GM23338 (cell line): Measurements from ENCODE around the gene CDC42BPA. TPM values are rescaled to one million over a fixed set of nuclear protein-coding genes. Genes with fewer than 3 reads are reported as not detected.

Experiments used
- ATAC-seq: fragments of 200-7000 bp; cut with Tn5 transposase; 3 replicates; pipeline ENCODE4 v1.9.1; 2020
- DNase-seq: peaks from one replicate; pipeline ENCODE4 v3.0.0-alpha.2; 2015; ENCODE audit warnings: low spot score
- H2AFZ ChIP-seq: fragments of 200-600 bp; sonication (generic); 2 replicates; pipeline ENCODE4 v1.8.0; 2016; ENCODE audit warnings: antibody characterized with exemption, mild to moderate bottlenecking, moderate library complexity
- H3F3A ChIP-seq: fragments of 200-600 bp; sonication (generic); replicated peaks from 2 replicates; pipeline ENCODE4 v1.8.0; 2017; ENCODE audit warnings: antibody characterized with exemption, mixed run types, low read depth
- H3K27ac ChIP-seq: fragments of 200-600 bp; sonication (generic); 2 replicates; pipeline ENCODE4 v1.6.1; 2016; ENCODE audit warnings: low read depth
- H3K27me3 ChIP-seq: fragments of 200-600 bp; sonication (generic); 2 replicates; pipeline ENCODE4 v1.8.0; 2016; ENCODE audit warnings: mild to moderate bottlenecking, mixed run types, moderate library complexity; ENCODE audit not compliant: insufficient read depth
- H3K36me3 ChIP-seq: fragments of 200-600 bp; sonication (generic); 2 replicates; pipeline ENCODE4 v1.8.0; 2016; ENCODE audit warnings: mild to moderate bottlenecking; ENCODE audit not compliant: insufficient read depth
- H3K4me1 ChIP-seq: fragments of 200-600 bp; sonication (generic); 2 replicates; pipeline ENCODE4 v1.8.0; 2016; ENCODE audit warnings: mild to moderate bottlenecking, moderate library complexity; ENCODE audit not compliant: insufficient read depth
- H3K4me2 ChIP-seq: fragments of 200-600 bp; sonication (generic); 2 replicates; pipeline ENCODE4 v1.7.1; 2017; ENCODE audit warnings: mixed run types
- H3K4me3 ChIP-seq: fragments of 200-600 bp; sonication (generic); 2 replicates; pipeline ENCODE4 v1.6.1; 2016; ENCODE audit warnings: mixed run types
- H3K79me2 ChIP-seq: fragments of 200-600 bp; sonication (generic); replicated peaks from 2 replicates; pipeline ENCODE4 v1.8.0; 2017; ENCODE audit warnings: mild to moderate bottlenecking; ENCODE audit not compliant: insufficient read depth
- H3K9me2 ChIP-seq: fragments of 200-600 bp; sonication (generic); 2 replicates; pipeline ENCODE4 v1.8.0; 2017; ENCODE audit not compliant: insufficient read depth
- H4K20me1 ChIP-seq: fragments of 200-600 bp; sonication (generic); replicated peaks from 2 replicates; pipeline ENCODE4 v1.8.0; 2017; ENCODE audit warnings: mild to moderate bottlenecking; ENCODE audit not compliant: insufficient read depth
- H3K27ac Mint-ChIP-seq: 2 replicates; pipeline ENCODE4 v1.8.0; 2020; ENCODE audit warnings: inconsistent platforms, mild to moderate bottlenecking, moderate library complexity, mixed read lengths
- H3K27me3 Mint-ChIP-seq: 3 replicates; pipeline ENCODE4 v1.8.0; 2022; ENCODE audit warnings: low read depth, mild to moderate bottlenecking, moderate library complexity, mixed read lengths, inconsistent platforms; ENCODE audit not compliant: insufficient read depth, poor library complexity
- H3K36me3 Mint-ChIP-seq: 3 replicates; pipeline ENCODE4 v1.8.0; 2021; ENCODE audit warnings: low read depth, mild to moderate bottlenecking, inconsistent platforms, moderate library complexity, mixed read lengths
- H3K4me1 Mint-ChIP-seq: 3 replicates; pipeline ENCODE4 v1.8.0; 2020; ENCODE audit warnings: mild to moderate bottlenecking, inconsistent platforms, mixed read lengths
- H3K4me3 Mint-ChIP-seq: 3 replicates; pipeline ENCODE4 v1.8.0; 2021; ENCODE audit warnings: moderate library complexity, mild to moderate bottlenecking, inconsistent platforms, mixed read lengths
- H3K9me3 Mint-ChIP-seq: 3 replicates; pipeline ENCODE4 v1.8.0; 2020; ENCODE audit warnings: moderate library complexity, mild to moderate bottlenecking, inconsistent platforms, mixed read lengths
- CREB1 ChIP-seq: fragments of 250-450 bp; sonication (Bioruptor Pico); IDR thresholded peaks from 2 replicates; pipeline ENCODE4 v1.5.0; 2020; ENCODE audit warnings: low read depth, mild to moderate bottlenecking, moderate library complexity
- EZH2 ChIP-seq: fragments of 200-600 bp; sonication (generic); IDR thresholded peaks from one replicate; pipeline ENCODE4 v1.8.0; 2017; ENCODE audit warnings: antibody characterized with exemption, mild to moderate bottlenecking, low read depth; ENCODE audit not compliant: unreplicated experiment
- EZH2phosphoT487 ChIP-seq: fragments of 200-600 bp; sonication (generic); IDR thresholded peaks from one replicate; pipeline ENCODE4 v1.8.1; 2018; ENCODE audit warnings: antibody characterized with exemption; ENCODE audit not compliant: unreplicated experiment
- JUNB ChIP-seq: IDR thresholded peaks from one replicate; pipeline ENCODE4 v1.6.1; 2016; ENCODE audit warnings: antibody characterized with exemption; ENCODE audit not compliant: unreplicated experiment
- NANOG ChIP-seq: IDR thresholded peaks from 2 replicates; pipeline ENCODE4 v1.6.1; 2016; ENCODE audit warnings: antibody characterized with exemption, borderline replicate concordance
- POLR2AphosphoS5 ChIP-seq: IDR thresholded peaks from 2 replicates; pipeline ENCODE4 v1.6.1; 2016; ENCODE audit warnings: antibody characterized with exemption, low read depth
- STAT1 ChIP-seq: IDR thresholded peaks from one replicate; pipeline ENCODE4 v1.6.1; 2016; ENCODE audit warnings: antibody characterized with exemption; ENCODE audit not compliant: unreplicated experiment
- ZNF114 ChIP-seq: fragments of 250-450 bp; sonication (Bioruptor Pico); IDR thresholded peaks from 2 replicates; pipeline ENCODE4 v1.5.0; 2020; ENCODE audit warnings: mild to moderate bottlenecking, moderate library complexity
- ZNF331 ChIP-seq: fragments of 250-450 bp; sonication (Bioruptor Pico); IDR thresholded peaks from 2 replicates; pipeline ENCODE4 v1.5.0; 2020; ENCODE audit warnings: low read depth, mild to moderate bottlenecking, moderate library complexity
- polyA plus RNA-seq: library from polyadenylated mRNA; unstranded; fragments of >200 nt; fragmentation: Nextera tagmentation; extraction: Ambion mirVana; gene quantifications from 2 replicates; pipeline ENCODE4 v1.2.1, GENCODE V29; 2016
- total RNA-seq: library from RNA; depleted of rRNA; stranded (reverse); fragments of >200 nt; shearing (Covaris generic); gene quantifications from 2 replicates; pipeline ENCODE4 v1.2.3, GENCODE V29; 2014
- TF ChIP-seq, protein P1 (sequence below): fragments of 250-450 bp; sonication (Bioruptor Pico); IDR thresholded peaks from 2 replicates; pipeline ENCODE4 v1.5.0; 2020; ENCODE audit warnings: mild to moderate bottlenecking, moderate library complexity
- TF ChIP-seq, protein P2 (sequence below), 2 experiments: fragments of 200-600 bp in 1 of 2; sonication (generic) in 1 of 2; conservative IDR thresholded peaks; 2 replicates each; pipeline versions ENCODE4 v1.5.1 to v1.6.1; 2016 to 2017; ENCODE audit warnings: antibody characterized with exemption in 2 of 2, low read depth in 2 of 2, mild to moderate bottlenecking in 2 of 2, moderate library complexity in 1 of 2
- TF ChIP-seq, protein P3 (sequence below): IDR thresholded peaks from one replicate; pipeline ENCODE4 v1.6.1; 2018; ENCODE audit warnings: antibody characterized with exemption; ENCODE audit not compliant: unreplicated experiment
- TF ChIP-seq, protein P4 (sequence below): IDR thresholded peaks from 2 replicates; pipeline ENCODE4 v1.6.1; 2016; ENCODE audit warnings: antibody characterized with exemption

Gene CDC42BPA
- total and polyA plus RNA-seq, 2 experiments from 2014 or later: 17.7 to 40.1 TPM

DNA sequence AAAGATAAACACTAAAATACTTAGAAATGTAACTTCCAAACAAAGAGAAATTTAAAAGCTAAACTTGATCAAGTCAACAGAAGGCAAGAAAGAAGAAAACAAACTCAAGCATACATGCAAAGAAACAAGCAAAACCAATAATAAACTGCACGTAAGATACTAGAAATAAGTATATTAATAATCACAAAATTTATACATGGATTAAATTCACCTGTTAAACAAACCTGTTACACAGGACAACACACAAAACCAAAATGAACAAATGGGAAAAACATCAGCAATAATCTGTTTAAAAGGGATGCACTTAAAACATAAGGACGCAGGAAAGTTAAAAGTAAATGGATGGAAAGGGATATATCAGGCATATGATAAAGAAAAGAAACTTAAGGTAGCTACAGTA is 165.8 kb downstream of the CDC42BPA start:
- Mint-ChIP-seq H3K27ac (no peak overlapping the region), H3K4me1 (peaks cover 10% of the 10 kb centered on the region), H3K27me3 (no peaks in the 10 kb centered on the region), H3K36me3 (no peaks in the 10 kb centered on the region), H3K4me3 (no peak overlapping the region), H3K9me3 (no peaks in the 10 kb centered on the region; the same call in 2 of the 3 replicates)
- ATAC-seq: no peak
- H3K36me3 ChIP-seq: no peaks in the 10 kb centered on the region
- H3K4me1 ChIP-seq: no peaks in the 10 kb centered on the region
- no peak overlapping the region for H2AFZ ChIP-seq
- no peak overlapping the region for H3K4me2 ChIP-seq
- no peaks in the 10 kb centered on the region for H3F3A ChIP-seq
- no peak overlapping the region for H3K27ac ChIP-seq
- no peak for TF ChIP-seq EZH2phosphoT487
- TF ChIP-seq STAT1: no peak
- no peak for TF ChIP-seq POLR2AphosphoS5
- TF ChIP-seq ZNF331: no peak
- TF ChIP-seq, protein P1, sequence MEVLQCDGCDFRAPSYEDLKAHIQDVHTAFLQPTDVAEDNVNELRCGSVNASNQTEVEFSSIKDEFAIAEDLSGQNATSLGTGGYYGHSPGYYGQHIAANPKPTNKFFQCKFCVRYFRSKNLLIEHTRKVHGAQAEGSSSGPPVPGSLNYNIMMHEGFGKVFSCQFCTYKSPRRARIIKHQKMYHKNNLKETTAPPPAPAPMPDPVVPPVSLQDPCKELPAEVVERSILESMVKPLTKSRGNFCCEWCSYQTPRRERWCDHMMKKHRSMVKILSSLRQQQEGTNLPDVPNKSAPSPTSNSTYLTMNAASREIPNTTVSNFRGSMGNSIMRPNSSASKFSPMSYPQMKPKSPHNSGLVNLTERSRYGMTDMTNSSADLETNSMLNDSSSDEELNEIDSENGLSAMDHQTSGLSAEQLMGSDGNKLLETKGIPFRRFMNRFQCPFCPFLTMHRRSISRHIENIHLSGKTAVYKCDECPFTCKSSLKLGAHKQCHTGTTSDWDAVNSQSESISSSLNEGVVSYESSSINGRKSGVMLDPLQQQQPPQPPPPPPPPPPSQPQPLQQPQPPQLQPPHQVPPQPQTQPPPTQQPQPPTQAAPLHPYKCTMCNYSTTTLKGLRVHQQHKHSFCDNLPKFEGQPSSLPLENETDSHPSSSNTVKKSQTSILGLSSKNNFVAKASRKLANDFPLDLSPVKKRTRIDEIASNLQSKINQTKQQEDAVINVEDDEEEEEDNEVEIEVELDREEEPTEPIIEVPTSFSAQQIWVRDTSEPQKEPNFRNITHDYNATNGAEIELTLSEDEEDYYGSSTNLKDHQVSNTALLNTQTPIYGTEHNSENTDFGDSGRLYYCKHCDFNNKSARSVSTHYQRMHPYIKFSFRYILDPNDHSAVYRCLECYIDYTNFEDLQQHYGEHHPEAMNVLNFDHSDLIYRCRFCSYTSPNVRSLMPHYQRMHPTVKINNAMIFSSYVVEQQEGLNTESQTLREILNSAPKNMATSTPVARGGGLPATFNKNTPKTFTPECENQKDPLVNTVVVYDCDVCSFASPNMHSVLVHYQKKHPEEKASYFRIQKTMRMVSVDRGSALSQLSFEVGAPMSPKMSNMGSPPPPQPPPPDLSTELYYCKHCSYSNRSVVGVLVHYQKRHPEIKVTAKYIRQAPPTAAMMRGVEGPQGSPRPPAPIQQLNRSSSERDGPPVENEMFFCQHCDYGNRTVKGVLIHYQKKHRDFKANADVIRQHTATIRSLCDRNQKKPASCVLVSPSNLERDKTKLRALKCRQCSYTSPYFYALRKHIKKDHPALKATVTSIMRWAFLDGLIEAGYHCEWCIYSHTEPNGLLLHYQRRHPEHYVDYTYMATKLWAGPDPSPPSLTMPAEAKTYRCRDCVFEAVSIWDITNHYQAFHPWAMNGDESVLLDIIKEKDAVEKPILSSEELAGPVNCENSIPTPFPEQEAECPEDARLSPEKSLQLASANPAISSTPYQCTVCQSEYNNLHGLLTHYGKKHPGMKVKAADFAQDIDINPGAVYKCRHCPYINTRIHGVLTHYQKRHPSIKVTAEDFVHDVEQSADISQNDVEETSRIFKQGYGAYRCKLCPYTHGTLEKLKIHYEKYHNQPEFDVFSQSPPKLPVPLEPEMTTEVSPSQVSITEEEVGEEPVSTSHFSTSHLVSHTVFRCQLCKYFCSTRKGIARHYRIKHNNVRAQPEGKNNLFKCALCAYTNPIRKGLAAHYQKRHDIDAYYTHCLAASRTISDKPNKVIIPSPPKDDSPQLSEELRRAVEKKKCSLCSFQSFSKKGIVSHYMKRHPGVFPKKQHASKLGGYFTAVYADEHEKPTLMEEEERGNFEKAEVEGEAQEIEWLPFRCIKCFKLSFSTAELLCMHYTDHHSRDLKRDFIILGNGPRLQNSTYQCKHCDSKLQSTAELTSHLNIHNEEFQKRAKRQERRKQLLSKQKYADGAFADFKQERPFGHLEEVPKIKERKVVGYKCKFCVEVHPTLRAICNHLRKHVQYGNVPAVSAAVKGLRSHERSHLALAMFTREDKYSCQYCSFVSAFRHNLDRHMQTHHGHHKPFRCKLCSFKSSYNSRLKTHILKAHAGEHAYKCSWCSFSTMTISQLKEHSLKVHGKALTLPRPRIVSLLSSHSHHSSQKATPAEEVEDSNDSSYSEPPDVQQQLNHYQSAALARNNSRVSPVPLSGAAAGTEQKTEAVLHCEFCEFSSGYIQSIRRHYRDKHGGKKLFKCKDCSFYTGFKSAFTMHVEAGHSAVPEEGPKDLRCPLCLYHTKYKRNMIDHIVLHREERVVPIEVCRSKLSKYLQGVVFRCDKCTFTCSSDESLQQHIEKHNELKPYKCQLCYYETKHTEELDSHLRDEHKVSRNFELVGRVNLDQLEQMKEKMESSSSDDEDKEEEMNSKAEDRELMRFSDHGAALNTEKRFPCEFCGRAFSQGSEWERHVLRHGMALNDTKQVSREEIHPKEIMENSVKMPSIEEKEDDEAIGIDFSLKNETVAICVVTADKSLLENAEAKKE (CRISPR knock-in tag): no peak
- no peak for TF ChIP-seq NANOG
- TF ChIP-seq, protein P2, sequence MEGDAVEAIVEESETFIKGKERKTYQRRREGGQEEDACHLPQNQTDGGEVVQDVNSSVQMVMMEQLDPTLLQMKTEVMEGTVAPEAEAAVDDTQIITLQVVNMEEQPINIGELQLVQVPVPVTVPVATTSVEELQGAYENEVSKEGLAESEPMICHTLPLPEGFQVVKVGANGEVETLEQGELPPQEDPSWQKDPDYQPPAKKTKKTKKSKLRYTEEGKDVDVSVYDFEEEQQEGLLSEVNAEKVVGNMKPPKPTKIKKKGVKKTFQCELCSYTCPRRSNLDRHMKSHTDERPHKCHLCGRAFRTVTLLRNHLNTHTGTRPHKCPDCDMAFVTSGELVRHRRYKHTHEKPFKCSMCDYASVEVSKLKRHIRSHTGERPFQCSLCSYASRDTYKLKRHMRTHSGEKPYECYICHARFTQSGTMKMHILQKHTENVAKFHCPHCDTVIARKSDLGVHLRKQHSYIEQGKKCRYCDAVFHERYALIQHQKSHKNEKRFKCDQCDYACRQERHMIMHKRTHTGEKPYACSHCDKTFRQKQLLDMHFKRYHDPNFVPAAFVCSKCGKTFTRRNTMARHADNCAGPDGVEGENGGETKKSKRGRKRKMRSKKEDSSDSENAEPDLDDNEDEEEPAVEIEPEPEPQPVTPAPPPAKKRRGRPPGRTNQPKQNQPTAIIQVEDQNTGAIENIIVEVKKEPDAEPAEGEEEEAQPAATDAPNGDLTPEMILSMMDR (conservative IDR thresholded peaks at IDR 0.05; ENCODE audit: low read depth in 2 of 2): no peak
- TF ChIP-seq ZNF114: no peak
- TF ChIP-seq, protein P3, sequence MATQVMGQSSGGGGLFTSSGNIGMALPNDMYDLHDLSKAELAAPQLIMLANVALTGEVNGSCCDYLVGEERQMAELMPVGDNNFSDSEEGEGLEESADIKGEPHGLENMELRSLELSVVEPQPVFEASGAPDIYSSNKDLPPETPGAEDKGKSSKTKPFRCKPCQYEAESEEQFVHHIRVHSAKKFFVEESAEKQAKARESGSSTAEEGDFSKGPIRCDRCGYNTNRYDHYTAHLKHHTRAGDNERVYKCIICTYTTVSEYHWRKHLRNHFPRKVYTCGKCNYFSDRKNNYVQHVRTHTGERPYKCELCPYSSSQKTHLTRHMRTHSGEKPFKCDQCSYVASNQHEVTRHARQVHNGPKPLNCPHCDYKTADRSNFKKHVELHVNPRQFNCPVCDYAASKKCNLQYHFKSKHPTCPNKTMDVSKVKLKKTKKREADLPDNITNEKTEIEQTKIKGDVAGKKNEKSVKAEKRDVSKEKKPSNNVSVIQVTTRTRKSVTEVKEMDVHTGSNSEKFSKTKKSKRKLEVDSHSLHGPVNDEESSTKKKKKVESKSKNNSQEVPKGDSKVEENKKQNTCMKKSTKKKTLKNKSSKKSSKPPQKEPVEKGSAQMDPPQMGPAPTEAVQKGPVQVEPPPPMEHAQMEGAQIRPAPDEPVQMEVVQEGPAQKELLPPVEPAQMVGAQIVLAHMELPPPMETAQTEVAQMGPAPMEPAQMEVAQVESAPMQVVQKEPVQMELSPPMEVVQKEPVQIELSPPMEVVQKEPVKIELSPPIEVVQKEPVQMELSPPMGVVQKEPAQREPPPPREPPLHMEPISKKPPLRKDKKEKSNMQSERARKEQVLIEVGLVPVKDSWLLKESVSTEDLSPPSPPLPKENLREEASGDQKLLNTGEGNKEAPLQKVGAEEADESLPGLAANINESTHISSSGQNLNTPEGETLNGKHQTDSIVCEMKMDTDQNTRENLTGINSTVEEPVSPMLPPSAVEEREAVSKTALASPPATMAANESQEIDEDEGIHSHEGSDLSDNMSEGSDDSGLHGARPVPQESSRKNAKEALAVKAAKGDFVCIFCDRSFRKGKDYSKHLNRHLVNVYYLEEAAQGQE: no peak
- TF ChIP-seq JUNB: no peak
- no peak for TF ChIP-seq EZH2
- TF ChIP-seq, protein P4, sequence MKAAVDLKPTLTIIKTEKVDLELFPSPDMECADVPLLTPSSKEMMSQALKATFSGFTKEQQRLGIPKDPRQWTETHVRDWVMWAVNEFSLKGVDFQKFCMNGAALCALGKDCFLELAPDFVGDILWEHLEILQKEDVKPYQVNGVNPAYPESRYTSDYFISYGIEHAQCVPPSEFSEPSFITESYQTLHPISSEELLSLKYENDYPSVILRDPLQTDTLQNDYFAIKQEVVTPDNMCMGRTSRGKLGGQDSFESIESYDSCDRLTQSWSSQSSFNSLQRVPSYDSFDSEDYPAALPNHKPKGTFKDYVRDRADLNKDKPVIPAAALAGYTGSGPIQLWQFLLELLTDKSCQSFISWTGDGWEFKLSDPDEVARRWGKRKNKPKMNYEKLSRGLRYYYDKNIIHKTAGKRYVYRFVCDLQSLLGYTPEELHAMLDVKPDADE: no peak
- TF ChIP-seq CREB1 (CRISPR knock-in tag): no peak
- H3K9me2 ChIP-seq: no peaks in the 10 kb centered on the region
- H4K20me1 ChIP-seq: 0 out of 2 replicates have a peak, but pooled peaks cover 9% of the 10 kb centered on the region
- H3K27me3 ChIP-seq: no peaks in the 10 kb centered on the region
- no peak overlapping the region for H3K4me3 ChIP-seq
- DNase-seq: no peak
- peaks cover 12% of the 10 kb centered on the region; the same call in 1 of the 2 replicates for H3K79me2 ChIP-seq
